Measurements from ENCODE around the gene AKR7A2.
"Not testable (repeated sequence)": the region's sequence is repeated elsewhere in the genome, so short reads cannot be mapped to it uniquely, and the experiment has no call there.

The AKR7A2 gene

GRCh38 chr1:19269427-19270342 lies 42.3 kb downstream of the AKR7A2 start:
- in situ Hi-C loops (cut with MboI; ENCODE audit: low sequenced_read_pairs), result not testable (repeated sequence)

GRCh38 chr1:19268445-19268844 lies 43.5 kb downstream of the AKR7A2 start:
- in situ Hi-C loops (cut with MboI; ENCODE audit: low sequenced_read_pairs), result no loop called here

- in situ Hi-C loops (cut with MboI; ENCODE audit: low sequenced_read_pairs), result no loop called here
Observed at GRCh38 chr1:19262744-19263143, 49.2 kb downstream of the AKR7A2 start.

GRCh38 chr1:19262047-19262446 lies 49.9 kb downstream of the AKR7A2 start:
- in situ Hi-C loops (cut with MboI; ENCODE audit: low sequenced_read_pairs), result no loop called here

- in situ Hi-C loops (cut with MboI; ENCODE audit: low sequenced_read_pairs), result no loop called here
Observed at GRCh38 chr1:19260211-19261138, 51.5 kb downstream of the AKR7A2 start.

GRCh38 chr1:19258353-19258752 lies 53.6 kb downstream of the AKR7A2 start:
- in situ Hi-C loops (cut with MboI; ENCODE audit: low sequenced_read_pairs), result no loop called here

- in situ Hi-C loops (cut with MboI; ENCODE audit: low sequenced_read_pairs), result no loop called here
Observed at GRCh38 chr1:19257178-19257914, 54.6 kb downstream of the AKR7A2 start.

GRCh38 chr1:19256301-19256700 lies 55.6 kb downstream of the AKR7A2 start:
- in situ Hi-C loops (cut with MboI; ENCODE audit: low sequenced_read_pairs), result not testable (repeated sequence)

GRCh38 chr1:19255288-19255687 lies 56.7 kb downstream of the AKR7A2 start:
- in situ Hi-C loops (cut with MboI; ENCODE audit: low sequenced_read_pairs), result no loop called here

GRCh38 chr1:19254416-19254815 lies 57.5 kb downstream of the AKR7A2 start:
- in situ Hi-C loops (cut with MboI; ENCODE audit: low sequenced_read_pairs), result no loop called here

All from HL-60/S4 (cell line).